OCI-LY7 (cell line): ENCODE data around the gene AKR7A3.

Source experiments
- CTCF ChIP-seq: fragments of 200-600 bp; sonication (generic); conservative IDR thresholded peaks from 2 replicates; pipeline ENCODE4 v1.5.1; 2014; ENCODE audit warnings: mild to moderate bottlenecking, antibody characterized with exemption, low read length, moderate library complexity, mixed read lengths
- EZH2phosphoT487 ChIP-seq: fragments of 200-600 bp; sonication (generic); IDR thresholded peaks from 2 replicates; pipeline ENCODE4 v1.6.1; 2018; ENCODE audit warnings: low read depth, borderline replicate concordance, mild to moderate bottlenecking, mixed run types, antibody characterized with exemption, low read length, moderate library complexity, mixed read lengths

- TF ChIP-seq CTCF (no peak), EZH2phosphoT487 (no peak)
Observed at GRCh38 chr1:19311503-19311930, 22.9 kb upstream of the AKR7A3 start.
